Lung (tissue), 12 donors: ENCODE measurements around the gene DPH6. TPM values are rescaled to one million over a fixed set of nuclear protein-coding genes. Genes with fewer than 3 reads are reported as not detected.

Source experiments
- ATAC-seq: fragments of 200-7000 bp; cut with Tn5 transposase; one replicate; pipeline ENCODE4 v1.9.1; 2020; ENCODE audit warnings: moderate number of reproducible peaks; ENCODE audit not compliant: insufficient read depth, low FRiP score
- DNase-seq, 3 donors: peaks; one replicate each; pipeline ENCODE4 v3.0.0-alpha.2; 2013 to 2017
- H3K27ac ChIP-seq, 2 donors: one replicate each; pipeline ENCODE4 v1.5.1; 2013; ENCODE audit warnings: mild to moderate bottlenecking in 2 of 2, moderate library complexity in 2 of 2, control low read depth in 1 of 2, inconsistent platforms in 1 of 2, low read depth in 1 of 2, low read length in 1 of 2
- H3K27me3 ChIP-seq, 3 donors: one replicate each; pipeline ENCODE4 v1.5.1; 2013; ENCODE audit warnings: low read length in 2 of 3; ENCODE audit not compliant: control insufficient read depth in 3 of 3, insufficient read depth in 3 of 3
- H3K36me3 ChIP-seq, 4 donors: one replicate each; pipeline ENCODE4 v1.5.1; 2013; ENCODE audit warnings: low read length in 4 of 4, mild to moderate bottlenecking in 1 of 4, moderate library complexity in 1 of 4; ENCODE audit not compliant: control insufficient read depth in 4 of 4, insufficient read depth in 4 of 4
- H3K4me1 ChIP-seq, 5 donors: one replicate each; pipeline ENCODE4 v1.5.1; 2013; ENCODE audit warnings: low read length in 5 of 5, mild to moderate bottlenecking in 2 of 5, moderate library complexity in 1 of 5; ENCODE audit not compliant: control insufficient read depth in 5 of 5, insufficient read depth in 5 of 5
- H3K4me3 ChIP-seq: one replicate; pipeline ENCODE4 v1.5.1; 2013; ENCODE audit warnings: mild to moderate bottlenecking, control low read depth, moderate library complexity
- H3K9ac ChIP-seq, 2 donors: one replicate each; pipeline ENCODE4 v1.5.1; 2013; ENCODE audit warnings: low read length in 2 of 2, control low read depth in 1 of 2; ENCODE audit not compliant: insufficient read depth in 1 of 2
- H3K9me3 ChIP-seq, 4 donors: one replicate each; pipeline ENCODE4 v1.5.1; 2013; ENCODE audit warnings: low read length in 3 of 4, mild to moderate bottlenecking in 1 of 4, moderate library complexity in 1 of 4; ENCODE audit not compliant: control insufficient read depth in 4 of 4, insufficient read depth in 3 of 4
- WGBS, 2 donors: extraction: QIAGEN DNeasy Blood & Tissue Kit; methylation state at CpG; one replicate each; pipeline ENCODE4 v1.1.7; 2013; 5-methylcytosine and 5-hydroxymethylcytosine counted together
- polyA plus RNA-seq, 2 donors: library from polyadenylated mRNA; stranded (reverse); fragments of 200-250 nt; gene quantifications; one replicate each; pipeline ENCODE4 v1.2.1, GENCODE V29; 2013
- total RNA-seq, 2 donors: library from RNA; depleted of rRNA in 1 of 2; stranded (reverse); fragments of >200 nt in 1 of 2; gene quantifications; one replicate each; pipeline ENCODE4 v1.2.1, GENCODE V29; 2014 to 2021
- TF ChIP-seq, protein P1 (sequence below): IDR thresholded peaks from 2 replicates; pipeline ENCODE4 v1.5.1; 2012; ENCODE audit warnings: mild to moderate bottlenecking; ENCODE audit errors: control extremely low read depth, extremely low read depth
- donor health status: control.
- donor health status: control.
- donor health status: Bipolar disorder and iron deficiency.
- donor health status: healthy.
- donor health status: DM: yes; HTN: yes; CAD: no.

DPH6 gene
- total and polyA plus RNA-seq, 4 donors, result 5.5 to 55.1 (median 14.8) TPM

DNA sequence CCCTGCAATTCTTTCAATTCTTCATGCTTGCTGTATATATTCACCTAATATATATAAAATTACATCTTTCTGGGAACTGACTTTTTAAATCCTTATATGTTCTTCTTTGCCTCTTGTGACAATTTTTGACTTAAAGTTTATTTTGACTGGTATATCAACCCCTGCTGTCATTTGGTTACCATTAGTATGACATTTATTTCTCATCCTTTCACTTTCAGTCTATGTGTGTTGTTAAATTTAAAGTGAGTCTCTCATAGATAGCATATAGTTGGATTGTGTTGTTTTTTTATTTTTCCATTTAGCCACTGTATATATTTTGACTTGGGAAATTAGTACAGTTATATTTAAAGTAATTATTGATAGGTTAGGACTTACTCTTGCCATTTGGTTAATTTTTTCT lies 194.9 kb downstream of the DPH6 start:
- Histone ChIP-seq H3K27me3 (no peaks in the 10 kb centered on the region), H3K9ac (no peak overlapping the region), H3K36me3 (no peaks in the 10 kb centered on the region), H3K9me3 (no peaks in the 10 kb centered on the region), H3K27ac (no peak overlapping the region), H3K4me1 (no peaks in the 10 kb centered on the region), H3K4me3 (no peak overlapping the region)
- ATAC-seq (no peak), DNase-seq (no peak)
- TF ChIP-seq, protein P1, sequence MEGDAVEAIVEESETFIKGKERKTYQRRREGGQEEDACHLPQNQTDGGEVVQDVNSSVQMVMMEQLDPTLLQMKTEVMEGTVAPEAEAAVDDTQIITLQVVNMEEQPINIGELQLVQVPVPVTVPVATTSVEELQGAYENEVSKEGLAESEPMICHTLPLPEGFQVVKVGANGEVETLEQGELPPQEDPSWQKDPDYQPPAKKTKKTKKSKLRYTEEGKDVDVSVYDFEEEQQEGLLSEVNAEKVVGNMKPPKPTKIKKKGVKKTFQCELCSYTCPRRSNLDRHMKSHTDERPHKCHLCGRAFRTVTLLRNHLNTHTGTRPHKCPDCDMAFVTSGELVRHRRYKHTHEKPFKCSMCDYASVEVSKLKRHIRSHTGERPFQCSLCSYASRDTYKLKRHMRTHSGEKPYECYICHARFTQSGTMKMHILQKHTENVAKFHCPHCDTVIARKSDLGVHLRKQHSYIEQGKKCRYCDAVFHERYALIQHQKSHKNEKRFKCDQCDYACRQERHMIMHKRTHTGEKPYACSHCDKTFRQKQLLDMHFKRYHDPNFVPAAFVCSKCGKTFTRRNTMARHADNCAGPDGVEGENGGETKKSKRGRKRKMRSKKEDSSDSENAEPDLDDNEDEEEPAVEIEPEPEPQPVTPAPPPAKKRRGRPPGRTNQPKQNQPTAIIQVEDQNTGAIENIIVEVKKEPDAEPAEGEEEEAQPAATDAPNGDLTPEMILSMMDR, result no peak

DNA sequence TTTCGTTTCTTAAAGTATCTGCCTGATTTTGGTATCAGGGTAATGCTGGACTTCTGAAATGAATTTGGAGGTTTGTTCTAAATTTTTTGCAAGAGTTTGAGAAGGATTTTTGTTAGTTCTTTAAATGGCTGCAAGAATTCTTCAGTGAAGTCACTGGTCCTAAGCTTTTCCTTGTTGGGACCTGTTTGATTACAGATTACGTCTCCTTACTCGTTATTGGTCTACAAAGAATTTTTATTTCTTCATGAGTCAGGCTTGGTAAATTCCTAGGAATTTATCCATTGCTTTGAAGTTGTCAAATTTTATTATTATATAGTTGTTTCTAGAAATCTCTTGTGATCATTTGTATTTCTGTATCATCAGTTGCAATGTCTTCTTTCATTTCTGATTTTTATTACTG lies 196.0 kb downstream of the DPH6 start:
- TF ChIP-seq, protein P1, result no peak
- H3K27ac ChIP-seq, result no peak overlapping the region
- WGBS, 2 donors, result 97 to 98% methylated on average over 3 of the region's 3 CpGs

DNA sequence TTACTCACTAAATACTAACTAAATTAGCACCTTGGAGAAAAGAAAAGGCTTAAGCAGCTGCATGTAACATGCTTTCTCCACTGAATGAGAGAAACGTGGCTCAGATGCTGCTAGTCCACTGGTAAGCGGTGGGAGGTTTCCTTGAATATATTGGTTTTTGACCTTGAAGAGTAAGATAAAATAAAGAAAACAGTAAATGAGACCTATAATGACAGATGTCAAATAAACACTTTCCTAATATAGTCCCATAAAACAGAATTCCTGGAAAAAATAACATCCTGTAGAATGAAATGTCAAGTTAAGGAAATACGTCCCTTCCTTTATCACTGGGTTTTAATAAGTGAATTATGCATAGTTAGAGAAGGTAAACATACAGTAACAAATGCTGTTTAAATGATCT lies 215.0 kb downstream of the DPH6 start:
- DNase-seq, result no peak

More for the DNA sequence above, 196.0 kb downstream of the DPH6 start:
- H3K4me1 ChIP-seq, result no peaks in the 10 kb centered on the region
- no peak overlapping the region for H3K9ac ChIP-seq
- DNase-seq (no peak), ATAC-seq (no peak)
- no peak overlapping the region for H3K4me3 ChIP-seq
- no peaks in the 10 kb centered on the region for H3K9me3 ChIP-seq
- no peaks in the 10 kb centered on the region for H3K36me3 ChIP-seq
- H3K27me3 ChIP-seq, result no peaks in the 10 kb centered on the region

More for the DNA sequence above, 215.0 kb downstream of the DPH6 start:
- no peak overlapping the region for H3K27ac ChIP-seq
- no peak for ATAC-seq
- WGBS, 2 donors, result 85 to 96% methylated on average over 3 of the region's 3 CpGs
- no peak overlapping the region for H3K9ac ChIP-seq
- TF ChIP-seq, protein P1, result no peak
- H3K36me3 ChIP-seq, result no peaks in the 10 kb centered on the region
- H3K9me3 ChIP-seq, result no peaks in the 10 kb centered on the region
- no peak overlapping the region for H3K4me3 ChIP-seq
- no peaks in the 10 kb centered on the region for H3K4me1 ChIP-seq
- H3K27me3 ChIP-seq, result no peaks in the 10 kb centered on the region
